RWPE2 (cell line): ENCODE measurements around the gene FAM3C.

Source experiments
- ATAC-seq: fragments of 200-7000 bp; cut with Tn5 transposase; 3 replicates; pipeline ENCODE4 v1.9.1; 2021; ENCODE audit warnings: low read depth
- DNase-seq: peaks from one replicate; pipeline ENCODE4 v3.0.0-alpha.2; 2020; ENCODE audit warnings: low spot score
- H3K27ac ChIP-seq: fragments of 450-650 bp; 2 replicates; pipeline ENCODE4 v1.5.1; 2017; ENCODE audit warnings: mild to moderate bottlenecking; ENCODE audit not compliant: poor library complexity, severe bottlenecking
- H3K27me3 ChIP-seq: fragments of 250-450 bp; sonication (Bioruptor Pico); 2 replicates; pipeline ENCODE4 v1.5.1; 2021; ENCODE audit warnings: mild to moderate bottlenecking, moderate library complexity; ENCODE audit not compliant: insufficient read depth, poor library complexity, severe bottlenecking
- H3K36me3 ChIP-seq: fragments of 250-450 bp; sonication (Bioruptor Pico); 2 replicates; pipeline ENCODE4 v1.5.1; 2020; ENCODE audit warnings: low read depth, mild to moderate bottlenecking, moderate library complexity
- H3K4me1 ChIP-seq: fragments of 250-450 bp; sonication (Bioruptor Pico); 2 replicates; pipeline ENCODE4 v1.5.1; 2021; ENCODE audit warnings: mild to moderate bottlenecking, moderate library complexity; ENCODE audit not compliant: insufficient read depth, poor library complexity, severe bottlenecking
- H3K4me3 ChIP-seq: fragments of 250-450 bp; sonication (Bioruptor Pico); 2 replicates; pipeline ENCODE4 v1.5.1; 2021; ENCODE audit warnings: mild to moderate bottlenecking, moderate library complexity; ENCODE audit not compliant: severe bottlenecking
- H3K9me3 ChIP-seq: fragments of 250-450 bp; sonication (Bioruptor Pico); 2 replicates; pipeline ENCODE4 v1.5.1; 2021; ENCODE audit warnings: mild to moderate bottlenecking, moderate library complexity; ENCODE audit not compliant: severe bottlenecking
- CTCF ChIP-seq: fragments of 450-650 bp; IDR thresholded peaks from one replicate; pipeline ENCODE4 v1.5.1; 2017; ENCODE audit warnings: mild to moderate bottlenecking, moderate library complexity; ENCODE audit not compliant: poor library complexity, severe bottlenecking

Gene FAM3C

GRCh38 chr7:121410829-121411596 lies 14.9 kb upstream of the FAM3C start:
- Histone ChIP-seq H3K36me3 (no peaks in the 10 kb centered on the region), H3K27me3 (no peaks in the 10 kb centered on the region), H3K4me3 (no peak overlapping the region), H3K9me3 (no peaks in the 10 kb centered on the region), H3K4me1 (no peaks in the 10 kb centered on the region), H3K27ac (no peak overlapping the region)
- no peak for DNase-seq
- no peak for ATAC-seq
- TF ChIP-seq CTCF = no peak

GRCh38 chr7:121406944-121407343 lies 10.8 kb upstream of the FAM3C start:
- no peaks in the 10 kb centered on the region for H3K27me3 ChIP-seq
- H3K4me3 ChIP-seq = no peak overlapping the region
- H3K9me3 ChIP-seq = no peaks in the 10 kb centered on the region
- no peaks in the 10 kb centered on the region for H3K36me3 ChIP-seq
- ATAC-seq = no peak
- no peak for DNase-seq
- TF ChIP-seq CTCF = no peak
- H3K4me1 ChIP-seq = no peaks in the 10 kb centered on the region
- H3K27ac ChIP-seq = no peak overlapping the region

- DNase-seq = no peak
- Histone ChIP-seq H3K4me3 (no peak overlapping the region), H3K36me3 (no peaks in the 10 kb centered on the region), H3K4me1 (no peaks in the 10 kb centered on the region), H3K9me3 (no peaks in the 10 kb centered on the region), H3K27ac (no peak overlapping the region), H3K27me3 (no peaks in the 10 kb centered on the region)
- ATAC-seq = no peak
- TF ChIP-seq CTCF = no peak
Observed at GRCh38 chr7:121406461-121406860, 10.4 kb upstream of the FAM3C start.

- Histone ChIP-seq H3K27me3 (no peaks in the 10 kb centered on the region), H3K4me3 (no peak overlapping the region), H3K27ac (no peak overlapping the region), H3K4me1 (no peaks in the 10 kb centered on the region), H3K9me3 (no peaks in the 10 kb centered on the region), H3K36me3 (no peaks in the 10 kb centered on the region)
- no peak for DNase-seq
- no peak for TF ChIP-seq CTCF
- ATAC-seq = no peak
Observed at GRCh38 chr7:121404348-121404747, 8.2 kb upstream of the FAM3C start.

- H3K9me3 ChIP-seq = no peaks in the 10 kb centered on the region
- no peaks in the 10 kb centered on the region for H3K27me3 ChIP-seq
- no peak for TF ChIP-seq CTCF
- H3K27ac ChIP-seq = no peak overlapping the region
- DNase-seq = no peak
- ATAC-seq = no peak
- H3K4me3 ChIP-seq = no peak overlapping the region
- H3K36me3 ChIP-seq = no peaks in the 10 kb centered on the region
- no peaks in the 10 kb centered on the region for H3K4me1 ChIP-seq
Observed at GRCh38 chr7:121402701-121403100, 6.6 kb upstream of the FAM3C start.
